Activated naive CD4-positive, alpha-beta T cell treated with anti-CD3 and anti-CD28 coated beads for 36 hours (primary cell): Measurements from ENCODE around the gene STK38. TPM values are rescaled to one million over a fixed set of nuclear protein-coding genes. Genes with fewer than 3 reads are reported as not detected.

Source experiments
- CTCF ChIA-PET: fragments of 350-600 bp; sonication (Branson Sonifier 250); formaldehyde crosslinking; loops from one replicate; lab custom pipeline; 2021; ENCODE audit warnings: antibody characterized with exemption; lab: Charles Lee
- DNase-seq: peaks from one replicate; pipeline ENCODE4 v3.0.0-alpha.2; 2020
- H3K27ac Mint-ChIP-seq: one replicate; pipeline ENCODE4 v1.8.0; 2021; ENCODE audit warnings: mild to moderate bottlenecking, mixed read lengths
- H3K27me3 Mint-ChIP-seq: one replicate; pipeline ENCODE4 v1.8.0; 2021; ENCODE audit warnings: low read depth, mixed read lengths
- H3K36me3 Mint-ChIP-seq: one replicate; pipeline ENCODE4 v1.8.0; 2021; ENCODE audit warnings: low read depth, mixed read lengths
- H3K4me1 Mint-ChIP-seq: one replicate; pipeline ENCODE4 v1.8.0; 2021; ENCODE audit warnings: low read depth, mixed read lengths
- H3K4me3 Mint-ChIP-seq: one replicate; pipeline ENCODE4 v1.8.0; 2021; ENCODE audit warnings: mild to moderate bottlenecking, moderate library complexity, mixed read lengths
- H3K9me3 Mint-ChIP-seq: one replicate; pipeline ENCODE4 v1.8.0; 2021; ENCODE audit warnings: mixed read lengths
- intact Hi-C: fragments of 100-400 bp; cut with micrococcal nuclease; formaldehyde crosslinking; loops from one replicate; pipeline ENCODE4 v1.15.1; 2023
- total RNA-seq, 2 experiments: library from RNA; stranded (reverse); gene quantifications; one replicate each; pipeline ENCODE4 v1.2.3, GENCODE V29; 2021

The STK38 gene
- total RNA-seq, 2 experiments from 2014 or later, result 23.6 to 24.4 TPM

DNA sequence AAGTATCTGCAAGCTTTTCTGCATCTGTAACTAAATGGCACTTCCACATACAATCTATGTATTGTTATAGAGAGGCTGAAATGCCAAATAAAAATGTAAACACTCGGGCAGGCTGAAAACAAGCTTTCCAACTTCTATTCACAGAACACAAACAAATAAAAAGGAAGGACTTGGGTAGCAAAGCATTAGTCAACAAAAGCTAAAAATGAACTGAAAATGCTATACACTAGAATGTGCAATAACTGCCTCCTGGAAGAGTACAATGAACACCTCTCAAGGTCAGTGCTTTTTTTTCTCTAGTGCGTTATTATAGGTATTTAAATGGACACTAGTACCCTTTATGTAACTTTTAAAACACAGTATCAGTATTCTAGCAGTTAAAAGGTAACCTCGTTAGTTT lies 31.4 kb downstream of the STK38 start:
- no peaks in the 10 kb centered on the region for H3K27me3 Mint-ChIP-seq
- no peak overlapping the region for H3K4me3 Mint-ChIP-seq
- CTCF ChIA-PET, result interaction anchor here (1.1 kb wide), 1 partner anchor 12 kb away, joined by 4 read pairs; no protein-coding TSS in a partner anchor
- intact Hi-C loops, result loop anchor here (5.0 kb wide), 1 partner anchor 44 kb away; no protein-coding TSS in a partner anchor
- H3K27ac Mint-ChIP-seq, result no peak overlapping the region
- H3K4me1 Mint-ChIP-seq, result peaks cover 52% of the 10 kb centered on the region
- H3K9me3 Mint-ChIP-seq, result no peaks in the 10 kb centered on the region
- no peak for DNase-seq
- peaks cover 30% of the 10 kb centered on the region for H3K36me3 Mint-ChIP-seq

DNA sequence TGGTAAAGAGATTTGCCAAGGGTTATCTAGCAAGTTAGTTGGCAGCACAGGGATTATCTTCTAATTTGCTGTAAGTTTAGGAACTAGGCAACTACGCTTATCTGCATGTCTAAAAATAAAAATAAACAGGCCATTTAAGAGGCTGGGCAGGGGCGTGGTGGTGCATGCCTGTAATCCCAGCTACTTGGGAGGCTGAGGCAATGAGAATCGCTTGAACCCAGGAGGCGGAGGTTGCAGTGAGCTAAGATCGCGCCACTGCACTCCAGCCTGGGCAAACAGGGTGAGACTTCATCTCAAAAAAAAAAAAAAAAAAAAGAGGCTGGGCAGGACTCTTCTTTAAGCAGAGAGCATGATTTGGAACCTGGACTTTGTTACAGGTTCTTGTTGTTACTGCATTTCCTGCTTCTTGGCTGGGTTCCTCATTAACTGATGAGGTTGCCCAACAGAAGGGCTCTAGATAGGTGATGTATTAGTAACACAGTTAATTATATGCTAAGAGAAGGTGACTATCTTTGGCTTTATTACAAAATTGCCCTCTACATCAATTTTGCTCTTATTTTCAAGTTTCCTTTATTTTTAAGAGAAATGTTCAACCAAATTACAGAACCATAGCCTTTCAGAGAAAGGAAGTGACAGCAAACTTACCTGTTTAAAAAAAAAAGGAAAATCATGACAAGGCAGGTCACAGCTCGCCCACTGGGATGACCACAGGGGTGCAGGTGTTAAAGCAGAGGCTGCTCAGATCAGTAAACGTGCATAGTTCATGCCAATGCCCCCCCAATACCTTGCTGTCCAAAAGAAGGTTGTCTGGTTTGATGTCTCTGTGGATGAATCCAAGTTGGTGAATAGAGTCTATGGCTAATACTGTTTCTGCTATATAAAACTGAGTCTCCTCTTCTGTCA lies 32.5 kb downstream of the STK38 start:
- H3K9me3 Mint-ChIP-seq, result no peaks in the 10 kb centered on the region
- H3K4me1 Mint-ChIP-seq, result peaks cover 42% of the 10 kb centered on the region
- intact Hi-C loops, result loop anchor here (5.0 kb wide), 1 partner anchor 43 kb away; no protein-coding TSS in a partner anchor
- H3K27ac Mint-ChIP-seq, result peak overlapping the region; percentile 16
- H3K27me3 Mint-ChIP-seq, result no peaks in the 10 kb centered on the region
- no peak overlapping the region for H3K4me3 Mint-ChIP-seq
- CTCF ChIA-PET, result interaction anchor here (0.6 kb wide), 1 partner anchor 11 kb away, joined by 3 read pairs; no protein-coding TSS in a partner anchor
- no peak for DNase-seq
- H3K36me3 Mint-ChIP-seq, result peaks cover 24% of the 10 kb centered on the region

DNA sequence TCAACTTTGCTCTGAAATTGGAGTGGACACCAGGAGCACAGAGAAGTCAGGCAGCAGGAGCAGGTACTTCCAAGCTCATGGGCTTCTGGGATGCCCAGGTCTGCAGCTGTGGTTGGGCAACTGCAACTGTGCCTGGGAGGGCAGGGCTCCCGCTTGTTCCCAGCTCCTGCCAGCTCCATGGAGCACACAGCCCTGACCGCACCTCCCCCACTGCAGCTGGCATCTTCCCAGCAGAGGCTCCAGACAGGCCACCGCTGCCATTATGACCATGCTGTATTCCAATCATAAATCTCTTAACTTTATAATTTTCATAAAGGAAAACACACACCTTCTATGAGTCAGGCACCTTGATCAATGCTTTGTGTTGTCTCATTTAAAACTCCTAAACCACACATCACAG lies 36.9 kb downstream of the STK38 start:
- H3K27me3 Mint-ChIP-seq, result no peaks in the 10 kb centered on the region
- CTCF ChIA-PET, result no interaction called here
- H3K27ac Mint-ChIP-seq, result no peak overlapping the region

DNA sequence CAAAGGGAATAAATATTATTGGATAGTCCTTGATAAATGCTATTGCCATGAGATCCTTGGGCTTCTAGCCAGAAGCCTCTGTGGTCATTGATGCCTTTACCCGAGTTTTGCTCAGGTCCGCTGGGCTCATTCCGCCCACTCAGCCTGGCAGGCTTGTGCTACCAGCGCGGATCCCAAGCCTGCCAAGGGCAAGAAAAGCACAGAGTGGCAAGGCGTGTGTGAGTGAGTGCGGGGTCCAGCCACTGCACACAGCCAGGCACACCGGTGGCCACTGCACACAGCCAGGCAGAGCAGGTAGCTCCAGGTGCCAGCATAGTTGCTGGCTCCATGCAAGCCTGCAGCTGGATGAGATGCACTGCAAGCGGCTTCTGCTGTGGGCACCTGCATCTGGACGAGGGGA lies 38.7 kb downstream of the STK38 start:
- CTCF ChIA-PET, result no interaction called here
- Mint-ChIP-seq H3K27ac (no peak overlapping the region), H3K9me3 (no peaks in the 10 kb centered on the region), H3K4me3 (no peak overlapping the region), H3K27me3 (no peaks in the 10 kb centered on the region), H3K36me3 (peaks cover 30% of the 10 kb centered on the region), H3K4me1 (peaks cover 31% of the 10 kb centered on the region)
- no peak for DNase-seq
- intact Hi-C loops, result no loop called here

More for the DNA sequence above, 36.9 kb downstream of the STK38 start:
- no peak overlapping the region for H3K4me3 Mint-ChIP-seq
- no peak for DNase-seq
- no peaks in the 10 kb centered on the region for H3K9me3 Mint-ChIP-seq
- H3K4me1 Mint-ChIP-seq, result peaks cover 31% of the 10 kb centered on the region
- peaks cover 28% of the 10 kb centered on the region for H3K36me3 Mint-ChIP-seq
- intact Hi-C loops, result no loop called here

DNA sequence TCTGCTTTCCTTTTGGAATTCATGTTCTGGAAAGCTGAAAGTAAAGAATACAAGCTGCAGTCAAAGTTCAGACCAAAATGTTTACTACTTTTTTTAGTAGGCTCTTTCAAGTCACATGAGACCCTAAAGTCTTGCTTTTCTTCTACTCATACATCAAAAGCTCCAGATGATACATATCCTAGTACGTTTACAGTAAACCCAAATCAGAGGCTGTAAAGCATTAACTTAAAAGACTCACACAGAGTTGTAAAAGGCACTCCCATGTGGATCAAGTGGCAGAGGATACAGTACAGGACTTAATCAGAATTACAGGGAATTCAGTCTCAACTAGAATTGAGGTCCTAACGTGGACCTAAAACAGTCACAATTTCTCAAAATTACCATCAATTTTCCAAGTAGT lies 40.7 kb downstream of the STK38 start:
- H3K36me3 Mint-ChIP-seq, result peaks cover 25% of the 10 kb centered on the region
- CTCF ChIA-PET, result no interaction called here
- no peak overlapping the region for H3K4me3 Mint-ChIP-seq

DNA sequence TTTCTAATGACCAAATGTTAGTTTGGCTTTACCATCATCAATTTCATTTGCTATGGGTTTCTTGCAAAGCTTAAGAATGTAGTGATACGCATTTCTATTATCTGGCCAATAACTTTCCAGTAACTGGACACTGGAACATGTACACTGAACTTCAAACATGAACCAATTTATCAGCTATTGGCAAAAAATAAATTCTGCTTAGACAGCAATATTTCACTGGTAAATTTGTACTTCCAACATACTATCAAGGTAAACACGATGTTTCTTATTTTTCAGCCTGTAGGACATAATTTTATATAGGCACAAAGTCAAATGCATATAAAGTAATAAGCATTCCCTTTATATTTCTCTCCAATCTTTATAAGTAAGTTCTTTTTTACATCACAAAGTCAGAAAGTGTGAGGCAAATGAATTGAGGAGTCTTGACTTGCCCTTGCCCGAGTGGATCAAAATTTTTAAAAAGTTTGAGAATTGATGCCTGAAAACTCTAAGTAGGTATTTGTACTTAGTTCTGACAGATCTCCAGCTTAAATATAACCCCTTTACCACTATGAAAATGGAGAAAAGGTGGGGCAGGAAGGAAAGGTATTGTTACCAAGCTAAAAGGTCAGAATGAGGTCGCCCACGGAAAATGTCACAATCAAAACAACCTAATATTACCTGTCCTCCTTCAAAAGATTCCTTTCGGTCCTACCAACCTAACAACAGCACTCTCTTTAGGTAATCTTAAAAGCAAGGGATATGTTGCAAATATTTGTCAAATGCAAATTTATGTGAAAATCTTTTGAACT lies 41.3 kb downstream of the STK38 start:
- Mint-ChIP-seq H3K4me1 (peaks cover 30% of the 10 kb centered on the region), H3K36me3 (peaks cover 25% of the 10 kb centered on the region), H3K27me3 (no peaks in the 10 kb centered on the region), H3K4me3 (no peak overlapping the region), H3K27ac (peak overlapping the region; percentile 14), H3K9me3 (no peaks in the 10 kb centered on the region)
- CTCF ChIA-PET, result interaction anchor here (0.5 to 1.0 kb wide), 2 partner anchors 20 to 254 kb away, joined by 3 to 4 read pairs; no protein-coding TSS in a partner anchor
- DNase-seq, result no peak
- intact Hi-C loops, result loop anchor here (2.0 kb wide), 1 partner anchor 39 kb away; no protein-coding TSS in a partner anchor

More for the DNA sequence above, 40.7 kb downstream of the STK38 start:
- intact Hi-C loops, result loop anchor here (2.0 kb wide), 1 partner anchor 38 kb away; no protein-coding TSS in a partner anchor
- H3K4me1 Mint-ChIP-seq, result peaks cover 30% of the 10 kb centered on the region
- H3K9me3 Mint-ChIP-seq, result no peaks in the 10 kb centered on the region
- no peaks in the 10 kb centered on the region for H3K27me3 Mint-ChIP-seq
- no peak for DNase-seq
- H3K27ac Mint-ChIP-seq, result peak overlapping the region; percentile 34

DNA sequence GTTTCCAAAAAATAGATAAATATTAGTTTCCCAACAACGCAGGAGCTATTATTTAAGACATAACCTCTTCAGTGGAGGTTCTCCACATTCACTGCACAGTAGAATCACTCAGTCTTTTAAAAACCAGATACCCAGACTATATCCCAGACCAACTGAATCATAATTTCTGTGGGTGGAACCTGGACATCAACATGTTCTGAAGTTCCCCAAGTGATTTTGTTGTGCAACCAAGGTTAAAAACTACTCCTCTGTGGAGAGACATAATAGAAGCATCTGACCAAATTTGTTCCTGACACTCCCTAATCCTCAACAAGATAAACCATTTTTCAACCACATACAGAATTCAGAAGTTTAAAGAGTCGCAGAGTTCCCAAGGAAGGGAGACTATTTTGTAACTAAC lies 42.3 kb downstream of the STK38 start:
- no peak overlapping the region for H3K27ac Mint-ChIP-seq
- no peak for DNase-seq
- H3K9me3 Mint-ChIP-seq, result no peaks in the 10 kb centered on the region
- intact Hi-C loops, result no loop called here
- no peaks in the 10 kb centered on the region for H3K27me3 Mint-ChIP-seq
- H3K36me3 Mint-ChIP-seq, result peaks cover 22% of the 10 kb centered on the region
- peaks cover 30% of the 10 kb centered on the region for H3K4me1 Mint-ChIP-seq
- H3K4me3 Mint-ChIP-seq, result no peak overlapping the region
- CTCF ChIA-PET, result no interaction called here

DNA sequence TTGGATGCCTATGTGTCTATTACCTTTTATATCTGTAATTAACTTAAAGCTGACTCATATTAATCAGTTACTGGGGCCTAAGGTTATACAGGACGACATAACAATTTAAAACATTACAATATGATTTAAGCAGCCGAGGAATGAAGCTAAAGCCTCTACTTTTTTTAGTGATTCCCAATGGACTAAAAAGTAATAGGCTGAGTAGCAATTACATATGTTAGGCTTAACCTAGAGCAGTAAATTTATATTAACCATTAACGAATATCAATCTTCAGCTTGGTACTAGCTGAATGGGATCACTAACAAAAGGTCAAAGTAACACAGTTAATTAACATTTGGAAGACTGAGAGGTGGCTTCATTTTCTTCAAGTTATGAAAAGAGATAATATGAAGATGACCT lies 43.1 kb downstream of the STK38 start:
- Mint-ChIP-seq H3K27me3 (no peaks in the 10 kb centered on the region), H3K27ac (no peak overlapping the region), H3K36me3 (peaks cover 17% of the 10 kb centered on the region), H3K9me3 (no peaks in the 10 kb centered on the region), H3K4me1 (peaks cover 30% of the 10 kb centered on the region), H3K4me3 (no peak overlapping the region)
- intact Hi-C loops, result no loop called here
- DNase-seq, result no peak
- CTCF ChIA-PET, result interaction anchor here (1.2 to 1.3 kb wide), 2 partner anchors 12 to 34 kb away, joined by 4 read pairs; no protein-coding TSS in a partner anchor

DNA sequence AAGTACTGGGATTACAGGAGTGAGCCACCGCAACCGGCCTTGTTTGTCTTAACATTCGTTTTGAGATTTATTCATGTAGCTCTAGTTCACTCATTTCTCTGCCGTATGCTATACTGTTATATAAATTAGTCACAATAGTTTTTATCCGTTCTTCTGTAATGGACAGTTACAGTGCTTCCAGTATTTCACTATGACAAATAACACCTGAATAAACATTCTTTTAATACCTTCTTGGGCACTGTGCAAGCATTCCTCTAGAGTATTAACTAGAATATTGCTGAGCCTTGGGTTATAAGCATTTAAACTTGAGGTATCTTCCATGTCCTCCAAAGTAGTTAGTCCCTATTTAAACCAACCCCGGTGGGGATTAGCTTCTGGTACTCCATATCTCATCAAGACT lies 45.6 kb downstream of the STK38 start:
- CTCF ChIA-PET, result no interaction called here
- peaks cover 23% of the 10 kb centered on the region for H3K36me3 Mint-ChIP-seq
- no peak overlapping the region for H3K4me3 Mint-ChIP-seq
- H3K27ac Mint-ChIP-seq, result no peak overlapping the region
- intact Hi-C loops, result no loop called here
- no peaks in the 10 kb centered on the region for H3K27me3 Mint-ChIP-seq
- no peak for DNase-seq
- H3K4me1 Mint-ChIP-seq, result peaks cover 17% of the 10 kb centered on the region
- no peaks in the 10 kb centered on the region for H3K9me3 Mint-ChIP-seq

DNA sequence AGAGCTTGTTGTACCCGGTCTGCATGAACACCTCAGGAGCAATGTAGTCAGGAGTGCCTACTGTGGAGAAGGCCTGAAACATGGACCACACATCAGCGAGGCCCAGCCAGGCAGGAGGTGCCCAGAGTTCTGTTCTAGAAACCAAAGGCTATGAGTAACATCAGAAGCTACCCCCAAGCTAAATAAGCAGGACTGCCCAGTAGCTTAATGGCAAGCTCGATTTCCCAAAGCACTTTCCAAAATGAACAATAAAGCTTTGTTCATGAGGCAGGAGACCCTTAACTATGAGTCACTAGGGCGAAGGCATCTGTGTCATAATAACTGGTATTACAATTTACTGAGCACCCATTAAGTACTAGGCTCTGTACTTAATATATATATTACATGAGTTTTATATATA lies 47.4 kb downstream of the STK38 start:
- no peak overlapping the region for H3K27ac Mint-ChIP-seq
- no peak overlapping the region for H3K4me3 Mint-ChIP-seq
- peaks cover 33% of the 10 kb centered on the region for H3K36me3 Mint-ChIP-seq
- intact Hi-C loops, result no loop called here
- peaks cover 4% of the 10 kb centered on the region for H3K4me1 Mint-ChIP-seq
- no peaks in the 10 kb centered on the region for H3K27me3 Mint-ChIP-seq
- H3K9me3 Mint-ChIP-seq, result no peaks in the 10 kb centered on the region
- CTCF ChIA-PET, result no interaction called here
- no peak for DNase-seq

DNA sequence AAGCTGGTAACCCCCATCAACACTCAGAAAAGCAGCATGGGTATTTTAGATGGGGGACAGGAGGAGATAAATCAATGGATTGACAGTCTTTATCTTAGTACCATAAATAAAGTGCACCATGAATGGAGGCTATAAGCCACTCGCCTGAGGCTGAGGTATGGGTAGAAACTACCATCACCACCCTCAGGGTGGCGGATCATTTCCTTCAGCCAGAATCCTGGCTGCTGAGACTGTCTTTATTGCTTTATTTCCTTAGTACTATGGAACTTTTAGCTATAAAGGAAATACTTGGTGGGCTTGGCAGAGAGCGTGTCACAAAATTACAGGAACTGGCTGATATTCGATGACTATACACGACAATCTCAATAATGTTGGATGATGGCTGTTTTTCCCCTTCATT lies 52.2 kb downstream of the STK38 start:
- Mint-ChIP-seq H3K36me3 (peaks cover 46% of the 10 kb centered on the region), H3K27ac (no peak overlapping the region), H3K9me3 (no peaks in the 10 kb centered on the region), H3K4me3 (no peak overlapping the region), H3K4me1 (peaks cover 24% of the 10 kb centered on the region), H3K27me3 (no peaks in the 10 kb centered on the region)
- CTCF ChIA-PET, result interaction anchor here (0.7 to 1.3 kb wide), 2 partner anchors 16 to 85 kb away, joined by 3 read pairs; no protein-coding TSS in a partner anchor
- intact Hi-C loops, result no loop called here
- DNase-seq, result no peak

DNA sequence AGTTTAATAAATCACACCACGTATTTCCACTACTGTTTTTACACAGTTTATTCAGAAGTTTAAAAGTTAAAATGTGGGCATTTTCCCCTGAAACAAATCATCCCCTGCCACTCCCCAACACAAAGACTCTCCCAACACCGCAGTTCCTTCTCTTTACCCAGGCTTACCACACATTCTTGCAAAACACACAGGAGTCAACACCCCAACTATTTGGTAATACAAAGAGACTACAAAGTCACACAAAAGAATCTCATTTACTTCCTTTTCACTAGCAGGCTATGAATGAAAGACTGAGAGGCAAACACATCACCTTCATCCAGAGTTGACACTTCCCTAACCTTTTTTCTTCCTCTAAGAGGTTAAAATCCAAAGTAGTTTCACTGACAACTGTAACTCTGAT lies 53.4 kb downstream of the STK38 start:
- Mint-ChIP-seq H3K36me3 (peaks cover 46% of the 10 kb centered on the region), H3K27me3 (no peaks in the 10 kb centered on the region), H3K27ac (peak overlapping the region; percentile 38), H3K4me3 (no peak overlapping the region), H3K9me3 (no peaks in the 10 kb centered on the region), H3K4me1 (peaks cover 24% of the 10 kb centered on the region)
- no peak for DNase-seq
- intact Hi-C loops, result no loop called here
- CTCF ChIA-PET, result interaction anchor here (0.7 kb wide), 1 partner anchor 355 kb away, joined by 3 read pairs; no protein-coding TSS in a partner anchor
